IPS-NIHi7 (cell line): ENCODE measurements around the gene JARID2.
"Not testable (repeated sequence)": the region's sequence is repeated elsewhere in the genome, so short reads cannot be mapped to it uniquely, and the experiment has no call there.

ENCODE experiments used
- DNase-seq: peaks from one replicate; pipeline ENCODE4 v3.0.0; 2012; ENCODE audit warnings: mixed read lengths; ENCODE audit errors: extremely low spot score

Gene JARID2

DNA sequence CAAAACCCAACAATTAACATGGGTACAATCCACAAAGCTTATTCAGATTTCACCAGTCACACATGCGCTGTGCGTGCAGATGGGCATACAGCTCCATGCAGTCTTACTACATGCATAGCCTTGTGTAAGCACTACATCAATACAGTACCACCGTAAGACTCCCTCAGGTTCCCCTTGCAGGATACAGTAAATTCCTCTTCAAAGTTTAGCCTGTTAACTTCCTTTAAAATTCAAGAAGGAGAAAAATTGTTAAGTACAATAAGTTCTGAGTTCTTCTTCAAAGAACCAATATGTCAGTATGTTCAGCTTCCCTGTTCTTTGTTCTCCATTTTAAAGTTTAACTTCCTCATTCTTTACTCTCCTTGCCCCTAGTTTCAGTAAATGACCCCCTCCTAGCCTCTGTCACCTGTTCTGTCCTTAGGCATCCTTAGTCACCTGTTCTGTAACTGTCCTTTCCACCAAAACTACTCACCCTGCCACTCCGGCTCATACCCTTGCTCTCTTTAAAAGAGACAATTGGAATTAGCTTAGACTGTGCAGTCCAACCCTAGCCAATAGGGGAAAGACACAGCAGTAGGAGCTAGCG is 297.6 kb downstream of the JARID2 start:
- not testable (repeated sequence) for DNase-seq

DNA sequence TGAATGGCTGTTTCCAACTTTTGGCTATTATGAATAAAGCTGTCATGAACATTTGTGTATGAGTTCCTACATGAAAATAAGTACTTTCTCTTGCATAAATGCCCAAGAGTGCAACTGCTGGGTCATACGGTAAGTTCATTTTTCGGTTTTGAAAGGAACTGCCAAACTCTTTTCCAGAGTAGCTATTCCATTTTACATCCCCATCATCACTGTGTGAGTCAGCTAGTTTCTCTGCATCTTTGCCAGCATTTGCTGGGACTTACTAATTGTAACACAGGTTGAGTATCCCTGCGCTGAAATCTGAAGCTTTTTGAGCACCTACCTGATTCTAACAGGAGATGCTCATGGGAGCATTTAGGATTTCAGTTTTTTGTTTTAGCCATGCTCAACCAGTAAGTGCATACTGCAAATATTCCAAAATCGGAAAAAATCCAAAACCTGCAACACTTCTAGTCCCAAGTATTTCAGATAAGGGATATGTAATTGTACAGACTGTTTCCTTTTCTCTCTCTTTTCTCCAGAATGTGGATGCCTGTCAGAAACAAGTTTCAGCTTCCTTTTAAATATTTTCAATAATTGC is 298.5 kb downstream of the JARID2 start:
- no peak for DNase-seq

DNA sequence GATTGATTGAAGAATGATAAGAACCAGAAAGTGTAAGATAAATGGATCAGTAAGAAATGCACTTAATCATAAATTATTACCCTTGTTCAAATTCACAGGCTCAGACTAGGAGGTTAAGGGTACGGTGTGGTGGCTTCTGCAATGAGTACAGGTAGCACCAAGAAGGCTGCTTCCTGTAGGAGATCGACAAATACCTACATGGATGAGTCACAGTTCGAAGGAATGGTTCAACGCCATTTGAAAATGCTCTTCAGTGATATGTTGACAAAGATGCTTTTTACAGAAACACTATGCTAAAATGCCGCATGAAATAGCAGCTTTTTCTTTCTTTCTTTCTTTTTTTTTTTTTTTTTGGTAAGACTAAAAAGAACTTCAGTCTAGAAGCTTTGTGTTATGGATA is 300.7 kb downstream of the JARID2 start:
- no peak for DNase-seq

DNA sequence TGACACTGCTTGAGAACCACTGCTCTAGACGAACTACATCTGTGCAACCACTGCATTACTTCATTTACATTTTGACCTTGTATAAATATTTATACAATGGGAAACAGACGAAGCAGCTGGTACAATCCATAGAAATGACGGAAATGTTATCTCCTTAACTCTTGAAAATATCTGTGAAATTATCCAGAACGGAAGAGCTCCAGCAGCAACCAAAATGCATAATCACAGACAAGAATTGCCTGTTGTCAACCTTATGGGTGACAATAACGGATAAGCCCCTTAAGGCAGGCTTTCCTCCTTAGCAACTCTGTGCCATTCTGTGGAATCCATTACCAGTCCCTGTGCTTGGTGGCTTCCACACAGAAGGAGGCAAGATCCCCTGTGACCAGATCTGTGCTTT is 301.5 kb downstream of the JARID2 start:
- no peak for DNase-seq

DNA sequence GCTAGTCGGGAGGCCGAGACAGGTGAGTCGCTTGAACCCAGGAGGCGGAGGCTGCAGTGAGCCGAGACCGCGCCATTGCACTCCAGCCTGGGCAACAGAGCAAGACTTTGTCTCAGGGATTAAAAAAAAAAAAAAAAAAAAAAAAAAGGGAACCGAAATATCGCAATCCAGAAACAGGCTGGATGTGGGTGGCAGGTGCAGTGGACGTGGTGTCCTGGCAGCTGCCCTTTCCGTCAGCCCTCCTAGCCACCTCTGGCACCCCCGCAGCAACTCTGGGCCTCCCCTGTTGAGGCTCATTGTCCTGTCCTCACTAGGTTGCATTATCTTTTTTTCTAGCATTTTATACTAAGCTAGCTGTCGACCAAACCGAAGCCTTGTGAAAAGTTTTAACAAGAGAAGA is 303.5 kb downstream of the JARID2 start:
- DNase-seq, result no peak

DNA sequence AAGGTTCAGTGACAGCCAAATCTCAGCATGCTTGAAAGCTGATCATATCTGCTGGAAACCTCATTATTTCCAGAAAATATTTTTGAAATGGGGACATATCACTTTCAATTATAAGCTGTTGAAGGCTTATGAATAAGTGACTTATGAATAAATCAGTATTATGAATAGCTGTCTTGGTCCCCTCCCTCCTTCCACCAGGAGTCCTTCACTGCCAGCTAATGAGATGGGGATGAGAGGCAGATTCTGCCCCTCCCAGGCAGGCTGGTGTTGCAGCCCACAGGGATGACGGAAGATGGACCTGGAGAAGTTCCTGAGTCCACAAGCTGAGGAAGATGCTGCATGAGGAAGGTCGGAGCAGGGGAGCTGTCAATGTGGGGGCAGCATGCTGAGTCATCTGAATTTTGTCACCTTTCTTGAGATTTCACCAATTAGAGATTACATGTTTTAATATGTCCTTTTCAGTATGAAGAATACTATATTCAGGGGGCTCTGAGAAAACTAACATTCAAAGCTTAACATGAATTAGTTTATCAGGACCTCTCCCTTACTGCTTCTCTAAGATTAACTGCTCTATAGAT is 304.8 kb downstream of the JARID2 start:
- DNase-seq, result no peak

DNA sequence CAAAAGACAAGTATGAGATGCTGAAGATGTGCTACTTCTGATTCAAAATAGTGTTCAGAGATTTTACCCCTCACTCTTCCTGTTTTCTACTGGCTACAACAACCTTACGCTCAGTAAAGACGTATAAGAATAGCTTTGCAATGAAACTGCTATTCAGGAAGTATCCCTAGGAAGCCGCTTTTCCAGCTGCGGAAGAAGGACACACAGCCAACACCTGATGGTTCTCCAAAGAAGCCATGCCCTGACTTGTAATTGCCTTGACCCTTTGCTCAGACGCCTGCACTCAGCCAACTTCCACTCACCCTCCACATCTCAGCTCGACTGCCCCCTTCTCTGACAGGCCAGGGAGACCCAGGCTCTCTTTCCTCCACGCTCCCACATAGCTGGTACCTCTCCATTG is 305.4 kb downstream of the JARID2 start:
- DNase-seq, result no peak

DNA sequence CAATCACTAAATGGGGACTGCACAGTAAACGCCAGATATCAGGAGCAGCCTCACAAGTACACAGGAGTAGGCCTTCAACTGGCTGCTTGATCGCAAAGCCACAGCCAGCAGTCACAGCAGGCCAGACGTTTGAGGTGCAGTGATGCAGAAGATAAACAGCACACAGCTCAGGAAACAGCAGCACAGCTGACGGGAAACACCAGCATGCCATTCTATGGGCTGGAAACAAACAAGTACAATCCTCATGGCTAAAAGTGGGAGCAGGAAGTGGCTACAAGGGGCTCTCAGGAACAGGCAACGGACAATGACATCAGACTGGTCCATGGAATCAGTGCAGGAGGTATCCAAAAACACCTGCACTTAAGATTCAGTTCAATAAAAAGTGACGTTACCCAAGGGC is 305.9 kb downstream of the JARID2 start:
- DNase-seq, result no peak

DNA sequence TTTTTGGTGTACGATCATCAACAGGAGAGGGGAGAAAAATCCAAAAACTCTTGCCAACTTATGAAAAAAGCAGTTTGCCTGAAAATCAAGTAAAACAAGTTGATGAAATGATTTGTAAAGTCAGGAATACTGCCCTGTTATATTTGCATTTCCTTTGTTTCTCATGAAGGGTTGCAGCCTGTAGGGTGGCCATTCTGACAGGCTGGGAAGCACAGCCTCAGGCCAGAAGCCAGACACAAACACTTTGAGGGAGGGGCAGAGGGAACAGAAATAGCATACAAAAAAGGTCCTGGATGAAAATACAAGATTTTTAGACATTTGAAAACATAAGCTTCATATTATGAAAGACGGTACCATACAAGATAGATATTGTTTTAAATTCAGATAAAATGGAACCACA is 307.2 kb downstream of the JARID2 start:
- no peak for DNase-seq

DNA sequence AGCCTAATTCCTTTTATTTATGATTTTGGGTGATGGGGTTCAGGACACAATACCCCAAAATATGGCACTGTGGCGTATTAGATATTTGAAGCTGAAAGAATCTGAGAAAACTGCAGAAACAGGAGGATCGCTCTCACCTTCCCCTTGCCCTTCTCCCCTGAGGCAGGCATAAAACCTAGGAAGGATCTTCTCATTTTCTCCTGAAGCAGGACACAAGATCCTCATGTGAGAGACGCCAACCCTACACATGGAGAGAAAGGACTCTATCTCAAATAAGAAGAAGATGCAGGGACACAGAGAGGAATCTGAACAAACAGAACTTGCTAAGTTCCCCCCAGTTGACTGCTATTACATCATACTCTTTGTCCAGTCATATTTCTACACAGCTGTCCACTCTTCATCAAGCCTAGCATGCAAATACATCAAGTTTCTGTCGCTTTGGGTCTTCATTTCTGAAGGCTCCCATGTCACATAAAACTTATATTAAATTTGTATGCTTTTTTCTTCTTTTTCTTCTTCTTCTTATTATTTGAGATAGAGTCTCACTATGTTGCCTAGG is 307.9 kb downstream of the JARID2 start:
- no peak for DNase-seq

DNA sequence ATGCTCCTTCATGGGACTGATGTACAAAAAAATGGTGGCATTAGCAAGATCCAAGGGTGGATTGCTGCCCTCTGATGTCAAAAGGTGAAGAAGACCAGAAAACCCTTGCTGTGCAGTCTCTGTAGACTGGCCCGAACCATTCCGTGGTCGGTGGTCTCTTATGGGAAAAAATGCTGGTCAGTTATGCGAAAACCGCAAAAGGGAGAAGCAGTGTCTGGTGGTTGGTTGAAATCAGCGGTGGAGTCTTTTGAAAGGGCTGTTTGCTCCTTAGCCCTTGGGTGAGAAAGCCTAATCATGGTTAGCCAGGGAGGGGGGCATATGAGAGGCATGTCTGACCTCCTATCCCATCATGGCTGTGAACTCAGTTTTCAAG is 308.8 kb downstream of the JARID2 start:
- no peak for DNase-seq

DNA sequence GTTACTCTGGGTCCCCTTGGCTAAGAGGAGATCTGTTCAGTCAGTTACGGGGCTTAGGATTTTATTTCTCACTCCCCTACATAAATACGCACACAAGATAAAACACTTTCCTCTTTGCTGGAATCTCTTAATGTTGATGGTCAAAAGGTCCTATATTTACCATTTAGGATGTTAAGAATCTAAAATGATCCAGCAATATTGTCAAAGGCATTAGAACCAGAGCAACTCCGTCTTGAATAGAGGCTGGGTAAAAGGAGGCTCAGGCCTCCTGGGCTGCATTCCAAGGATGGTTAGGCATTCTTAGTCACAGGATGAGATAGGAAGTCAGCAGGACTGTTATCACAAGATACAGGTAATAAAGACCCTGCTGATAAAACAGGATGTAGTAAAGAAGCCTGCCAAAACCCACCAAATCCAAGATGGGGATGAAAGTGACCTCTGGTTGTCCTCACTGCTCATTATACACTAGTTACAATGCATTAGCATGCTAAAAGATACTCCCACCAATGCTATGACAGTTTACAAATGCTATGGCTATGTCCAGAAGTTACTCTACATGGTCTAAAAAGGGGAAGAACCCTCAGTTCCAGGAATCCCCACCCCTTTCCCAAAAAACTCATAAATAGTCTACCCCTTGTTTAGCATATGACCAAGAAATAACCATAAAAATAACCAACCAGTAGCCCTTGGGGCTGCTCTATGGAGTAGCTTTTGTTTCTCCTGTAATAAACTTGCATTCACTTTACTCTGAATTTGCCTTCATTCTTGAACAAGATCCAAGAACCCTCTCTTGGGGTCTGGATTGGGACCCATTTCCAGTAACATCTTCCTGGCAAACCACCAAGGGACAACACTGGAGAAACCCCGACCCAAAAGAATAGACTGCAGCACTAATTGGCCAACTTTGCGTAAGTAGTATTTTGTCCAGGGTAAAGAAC is 309.5 kb downstream of the JARID2 start:
- DNase-seq, result no peak

DNA sequence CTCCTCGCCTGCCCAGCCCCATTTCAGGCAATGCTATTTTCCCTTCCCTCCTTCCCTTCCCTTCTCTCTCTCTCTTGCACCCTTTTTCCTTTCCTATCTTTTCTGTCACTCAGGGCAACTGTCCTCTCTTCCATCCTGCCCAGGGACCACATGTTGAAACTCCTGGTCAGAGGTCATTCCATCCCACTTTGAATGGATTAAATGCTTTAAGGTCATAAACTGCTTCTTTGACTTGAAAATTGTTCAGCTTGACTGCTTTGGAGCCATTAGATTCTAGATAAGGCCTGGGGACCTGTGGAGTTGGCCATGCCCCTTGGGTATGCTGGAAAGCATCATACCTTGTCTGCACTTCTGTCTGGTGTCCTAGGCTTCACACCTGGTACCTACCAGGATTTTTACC is 310.8 kb downstream of the JARID2 start:
- DNase-seq, result no peak

DNA sequence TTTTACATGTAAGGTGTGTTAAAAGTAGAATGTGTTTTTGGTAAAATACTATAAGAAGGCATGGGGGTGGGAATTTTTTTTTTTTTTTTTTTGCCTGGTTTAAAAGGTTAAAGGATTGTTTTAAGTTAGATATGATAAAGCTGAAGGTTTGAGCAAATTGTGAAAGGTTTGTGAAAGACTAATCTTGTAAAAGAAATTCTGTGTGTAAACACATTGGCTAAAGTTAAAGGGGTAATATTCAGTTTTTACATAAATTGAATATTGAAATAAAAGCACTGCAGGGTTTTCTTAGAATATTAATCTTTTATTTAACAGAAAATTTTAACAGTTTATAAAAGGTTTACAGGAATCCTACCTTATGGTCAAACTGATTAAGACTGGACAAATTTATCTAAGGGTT is 311.3 kb downstream of the JARID2 start:
- no peak for DNase-seq

DNA sequence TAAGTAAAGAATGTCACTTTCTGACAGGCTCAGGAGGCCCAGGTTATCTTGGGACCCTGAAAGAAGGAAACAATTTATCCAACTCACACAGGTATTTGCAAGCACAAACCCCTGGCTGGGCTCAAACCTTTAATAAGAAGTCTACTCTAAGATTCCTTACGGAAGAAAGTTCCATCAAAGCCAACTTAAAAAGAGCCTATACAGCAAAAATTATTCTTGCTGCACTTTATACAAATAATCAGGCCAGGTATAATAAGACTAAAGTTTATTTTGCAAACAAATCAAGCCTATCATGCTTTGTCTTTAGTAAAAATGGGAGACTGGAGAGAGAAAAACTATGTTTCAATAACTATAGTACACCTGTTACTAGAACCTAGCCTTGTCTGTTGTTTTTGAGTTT is 314.8 kb downstream of the JARID2 start:
- no peak for DNase-seq

DNA sequence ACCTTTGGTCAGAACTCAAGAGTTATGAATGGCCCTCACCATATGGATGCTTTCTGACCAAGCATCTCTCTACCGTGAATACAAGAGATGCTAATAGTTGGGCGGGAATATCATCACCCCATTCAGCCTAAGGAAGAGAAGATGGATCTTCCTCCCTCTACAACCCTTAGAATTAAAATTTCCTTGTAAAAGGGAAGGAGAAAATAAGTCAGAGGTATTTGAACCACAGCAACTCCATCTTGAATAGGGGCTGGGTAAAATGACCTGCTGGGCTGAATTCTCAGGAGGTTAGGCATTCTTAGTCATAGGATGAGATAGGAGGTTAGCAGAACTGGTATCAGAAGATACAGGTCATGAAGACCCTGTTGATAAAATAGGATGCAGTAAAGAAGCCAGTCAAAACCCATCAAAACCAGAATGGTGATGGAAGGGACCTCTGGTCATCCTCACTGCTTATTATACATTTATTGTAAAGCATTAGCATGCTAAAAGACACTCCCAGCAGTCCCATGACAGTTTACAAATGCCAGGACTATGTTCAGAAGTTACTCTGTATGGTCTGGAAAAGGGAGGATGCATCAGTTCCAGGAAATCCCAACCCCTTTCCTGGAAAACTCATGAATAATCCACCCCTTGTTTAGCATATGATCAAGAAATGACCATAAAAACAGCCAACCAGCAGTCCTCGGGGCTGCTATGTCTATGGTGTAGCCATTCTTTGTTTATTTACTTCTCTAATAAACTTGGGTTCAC is 315.8 kb downstream of the JARID2 start:
- no peak for DNase-seq

DNA sequence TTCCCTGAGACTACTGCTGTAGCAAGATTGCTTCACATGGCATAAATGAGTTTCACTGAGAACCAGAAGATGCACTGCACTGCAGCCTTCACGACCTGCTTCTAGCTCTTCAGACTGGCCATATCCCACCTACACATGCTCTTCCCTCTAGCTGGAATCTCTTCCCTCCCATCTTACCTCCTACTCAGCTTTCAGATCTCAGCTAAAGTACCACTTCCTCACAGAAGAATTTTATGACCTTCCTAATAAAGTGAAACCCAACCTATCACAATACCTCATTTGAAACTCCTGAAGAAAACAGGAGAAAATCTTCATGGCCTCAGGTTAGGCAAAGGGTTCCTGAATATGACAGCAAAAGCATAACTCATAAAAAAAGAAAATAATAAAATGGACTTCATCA is 317.1 kb downstream of the JARID2 start:
- DNase-seq, result no peak

DNA sequence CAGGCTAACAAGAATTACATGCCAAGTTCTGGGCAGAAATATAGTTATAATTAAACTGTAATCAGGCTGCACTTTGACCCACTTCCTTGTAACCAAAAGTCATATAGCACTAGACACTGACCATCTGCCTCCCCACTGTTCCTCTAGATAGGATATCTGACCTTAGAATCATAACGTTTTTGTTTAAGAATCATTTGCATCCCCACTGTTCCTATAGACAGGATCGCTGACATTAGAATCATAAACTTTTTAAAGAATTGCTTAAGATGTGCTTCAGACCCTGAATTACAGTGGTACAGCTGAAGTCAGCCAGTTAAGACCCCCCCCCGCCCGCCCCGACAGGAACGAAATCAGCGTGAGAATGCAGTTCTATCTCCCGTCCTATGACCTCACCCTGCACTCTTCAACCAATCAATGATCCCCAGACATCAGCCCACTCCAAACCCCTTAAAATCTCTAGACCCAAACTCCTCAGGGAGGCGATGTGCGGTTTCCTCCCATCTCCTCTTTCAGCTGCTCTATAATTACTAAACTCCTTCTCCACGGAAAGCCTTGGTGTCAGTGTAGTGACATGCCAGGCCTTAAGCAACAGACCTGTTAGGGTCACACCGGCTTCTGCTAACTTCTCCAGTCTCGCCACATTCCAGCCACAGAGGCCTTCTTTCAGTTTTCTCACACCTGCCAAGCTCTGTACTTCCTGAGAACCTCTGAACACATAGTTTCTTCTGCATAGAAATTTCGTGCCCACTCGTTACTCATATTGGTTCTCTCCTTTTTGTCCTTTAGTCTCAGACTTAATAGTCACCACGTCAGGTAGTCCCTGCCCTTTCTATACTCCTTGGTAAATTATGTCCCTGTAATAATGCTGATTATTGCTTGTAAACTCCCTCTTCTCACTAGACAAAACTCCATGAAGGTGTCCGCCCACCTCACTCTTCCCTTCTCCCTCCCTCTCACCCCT is 323.4 kb downstream of the JARID2 start:
- no peak for DNase-seq

DNA sequence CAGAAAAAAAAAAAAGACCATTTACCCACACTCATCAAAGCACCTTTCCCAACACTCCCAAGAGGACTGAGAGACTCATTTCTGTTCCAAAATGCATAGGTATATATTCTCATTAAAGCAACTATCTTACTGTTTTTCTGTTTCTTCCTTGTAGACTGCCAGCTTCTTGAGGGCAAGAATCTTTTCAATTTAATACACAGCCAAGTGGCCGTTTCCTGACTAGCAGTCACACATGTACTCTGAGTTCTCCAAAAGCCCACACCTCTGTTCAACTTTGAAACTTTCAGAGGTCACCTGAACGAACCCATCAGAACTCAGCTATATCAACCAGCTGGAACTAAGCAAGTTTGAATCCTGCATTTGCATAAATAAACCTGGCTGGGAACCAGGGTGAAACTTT is 324.3 kb downstream of the JARID2 start:
- DNase-seq, result no peak
